ENCODE data around the gene ADCK1. TPM values are rescaled to one million over a fixed set of nuclear protein-coding genes. Genes with fewer than 3 reads are reported as not detected.
"Not testable (repeated sequence)": the region's sequence is repeated elsewhere in the genome, so short reads cannot be mapped to it uniquely, and the experiment has no call there.

Gene ADCK1
- total and polyA plus RNA-seq, 3 donors from 2014 or later, result 7.5 to 14.3 (median 12.3) TPM

DNA sequence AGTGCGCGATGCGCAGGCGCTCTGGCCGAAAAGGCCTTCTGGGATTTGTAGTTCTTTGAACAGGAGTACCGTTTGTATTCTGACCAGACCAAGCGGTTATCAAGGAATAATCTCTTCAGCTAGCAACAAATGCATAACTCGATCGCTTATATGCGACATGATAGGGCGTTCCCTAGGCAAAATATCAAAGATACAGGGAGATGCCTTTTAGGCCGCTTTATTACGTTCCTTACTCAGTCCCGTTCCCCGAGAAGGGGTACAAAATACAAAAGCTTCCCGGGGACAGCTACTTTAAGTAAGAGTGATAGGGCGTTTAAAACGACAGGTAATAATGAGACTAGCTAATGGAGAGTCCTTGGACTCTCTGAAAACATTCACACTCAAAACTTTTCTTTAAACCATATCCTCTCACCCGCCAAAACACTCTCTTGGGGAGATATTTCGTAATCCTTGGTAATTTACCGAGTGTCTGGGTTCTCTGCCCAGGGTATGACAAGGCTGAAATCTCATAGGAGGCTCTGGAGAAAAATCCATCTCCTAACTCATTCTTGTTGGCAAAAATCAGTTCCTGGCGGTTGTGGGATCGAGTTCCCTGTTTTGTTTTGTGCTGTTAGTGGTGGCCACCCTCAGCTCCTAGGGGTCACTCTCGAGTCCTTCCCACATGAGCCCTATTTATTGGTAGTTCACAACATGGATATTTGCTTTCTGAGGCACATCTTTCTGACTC lies 38.5 kb upstream of the ADCK1 start:
- DNase-seq, result peak; percentile 69
- Histone ChIP-seq H3K9me3 (no peaks in the 10 kb centered on the region), H3K4me3 (peak overlapping the region; percentile 87 to 98), H3K36me3 (ENCODE audit: low read depth, missing control alignments) (no peaks in the 10 kb centered on the region), H3K27me3 (no peaks in the 10 kb centered on the region), H3K27ac (peak overlapping the region; percentile 94 to 95), H3K4me1 (peaks cover 2% of the 10 kb centered on the region)
- intact Hi-C loops (cut with DNase I; ENCODE audit: low total_unique reads), result no loop called here
- 1 to 4% methylated on average over 23 to 24 of the region's 24 CpGs for WGBS, 2 donors
- TF ChIP-seq, protein P1, sequence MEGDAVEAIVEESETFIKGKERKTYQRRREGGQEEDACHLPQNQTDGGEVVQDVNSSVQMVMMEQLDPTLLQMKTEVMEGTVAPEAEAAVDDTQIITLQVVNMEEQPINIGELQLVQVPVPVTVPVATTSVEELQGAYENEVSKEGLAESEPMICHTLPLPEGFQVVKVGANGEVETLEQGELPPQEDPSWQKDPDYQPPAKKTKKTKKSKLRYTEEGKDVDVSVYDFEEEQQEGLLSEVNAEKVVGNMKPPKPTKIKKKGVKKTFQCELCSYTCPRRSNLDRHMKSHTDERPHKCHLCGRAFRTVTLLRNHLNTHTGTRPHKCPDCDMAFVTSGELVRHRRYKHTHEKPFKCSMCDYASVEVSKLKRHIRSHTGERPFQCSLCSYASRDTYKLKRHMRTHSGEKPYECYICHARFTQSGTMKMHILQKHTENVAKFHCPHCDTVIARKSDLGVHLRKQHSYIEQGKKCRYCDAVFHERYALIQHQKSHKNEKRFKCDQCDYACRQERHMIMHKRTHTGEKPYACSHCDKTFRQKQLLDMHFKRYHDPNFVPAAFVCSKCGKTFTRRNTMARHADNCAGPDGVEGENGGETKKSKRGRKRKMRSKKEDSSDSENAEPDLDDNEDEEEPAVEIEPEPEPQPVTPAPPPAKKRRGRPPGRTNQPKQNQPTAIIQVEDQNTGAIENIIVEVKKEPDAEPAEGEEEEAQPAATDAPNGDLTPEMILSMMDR (IDR thresholded peaks at IDR 0.05), result no peak
- TF ChIP-seq POLR2A (IDR thresholded peaks at IDR 0.05), result no peak

DNA sequence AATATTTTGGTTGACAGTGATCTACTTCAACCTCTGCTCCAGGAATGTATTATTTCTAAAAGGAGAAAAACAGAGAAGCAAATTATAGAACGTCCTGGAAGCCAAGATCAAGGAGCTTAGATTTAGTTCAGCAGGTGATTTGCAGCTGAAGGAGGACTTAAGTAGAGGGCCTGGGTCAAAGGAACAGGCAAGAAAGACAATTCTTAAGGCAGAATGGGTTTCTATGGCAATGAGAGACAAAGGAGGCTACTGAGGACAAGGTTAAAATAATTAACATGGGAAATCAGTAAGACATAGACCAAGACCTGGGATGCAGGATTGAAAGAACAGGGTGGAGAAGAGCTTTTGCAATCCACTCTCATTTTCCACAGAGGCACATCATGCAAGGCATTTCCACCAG lies 36.6 kb upstream of the ADCK1 start:
- DNase-seq, result no peak
- intact Hi-C loops (cut with DNase I; ENCODE audit: low total_unique reads), result no loop called here
- Histone ChIP-seq H3K4me1 (peaks cover 2% of the 10 kb centered on the region), H3K4me3 (no peak overlapping the region), H3K36me3 (ENCODE audit: low read depth, missing control alignments) (no peaks in the 10 kb centered on the region), H3K27me3 (no peaks in the 10 kb centered on the region), H3K27ac (no peak overlapping the region), H3K9me3 (no peaks in the 10 kb centered on the region)
- 38 to 50% methylated on average over 1 of the region's 1 CpG for WGBS, 2 donors
- TF ChIP-seq, protein P1 (IDR thresholded peaks at IDR 0.05), result no peak
- no peak for TF ChIP-seq POLR2A (IDR thresholded peaks at IDR 0.05)

DNA sequence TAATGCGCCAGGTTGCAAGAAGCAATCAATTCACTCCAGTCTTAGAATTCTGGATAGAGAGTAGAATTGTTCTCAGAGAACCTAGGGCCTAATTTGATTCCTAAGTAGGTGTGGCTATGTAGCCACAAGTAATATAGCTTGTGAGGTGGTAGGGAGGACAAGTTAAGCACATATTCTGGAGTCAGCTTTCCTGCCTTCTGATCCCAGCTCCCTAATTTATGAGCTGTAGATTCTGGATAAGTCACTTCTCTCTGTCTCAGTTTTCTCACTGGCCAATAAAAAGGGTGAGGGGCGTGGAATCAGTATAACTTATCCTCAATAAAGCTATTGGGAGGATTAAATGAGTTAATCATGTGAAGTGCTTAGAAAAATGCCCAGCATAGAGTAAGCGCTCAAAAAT lies 35.9 kb upstream of the ADCK1 start:
- Histone ChIP-seq H3K9me3 (no peaks in the 10 kb centered on the region), H3K4me1 (no peaks in the 10 kb centered on the region), H3K4me3 (no peak overlapping the region), H3K36me3 (ENCODE audit: low read depth, missing control alignments) (no peaks in the 10 kb centered on the region), H3K27me3 (no peaks in the 10 kb centered on the region), H3K27ac (no peak overlapping the region)
- TF ChIP-seq, protein P1 (IDR thresholded peaks at IDR 0.05), result no peak
- TF ChIP-seq POLR2A (IDR thresholded peaks at IDR 0.05), result no peak
- 84 to 97% methylated on average over 3 of the region's 3 CpGs for WGBS, 2 donors
- intact Hi-C loops (cut with DNase I; ENCODE audit: low total_unique reads), result no loop called here
- DNase-seq, result no peak

DNA sequence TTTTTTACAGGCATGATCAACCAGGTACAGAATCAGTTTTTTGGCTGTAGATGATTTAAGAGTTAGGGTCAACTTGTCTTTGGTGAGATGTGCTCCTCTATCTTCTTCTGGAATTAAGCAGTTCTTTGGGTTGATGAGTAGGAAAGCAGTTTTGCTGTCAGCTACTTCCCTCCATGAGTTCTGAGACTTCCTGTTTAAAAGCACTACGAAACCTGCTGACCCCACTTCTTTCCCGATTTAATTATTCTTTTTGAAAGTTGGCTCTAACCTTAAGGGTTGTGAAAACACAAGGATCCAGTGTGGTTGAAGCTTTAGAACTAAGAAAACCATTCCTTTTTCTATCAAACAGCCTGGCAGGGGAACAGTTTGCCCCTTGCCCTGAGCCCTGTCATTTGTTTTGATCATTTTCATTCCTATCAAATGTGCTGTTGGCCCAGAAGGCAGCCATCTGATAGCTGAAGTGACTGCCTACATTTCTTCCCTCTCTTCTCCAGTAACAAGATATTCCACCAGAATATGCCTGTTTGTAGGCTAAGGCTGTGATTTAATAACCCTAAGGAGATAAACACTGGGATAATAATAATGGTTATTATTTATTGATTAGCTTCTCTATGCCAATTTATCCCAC lies 31.4 kb upstream of the ADCK1 start:
- H3K4me1 ChIP-seq; intact Hi-C loops (cut with DNase I; ENCODE audit: low total_unique reads); H3K4me3 ChIP-seq; H3K27me3 ChIP-seq; H3K9me3 ChIP-seq; H3K27ac ChIP-seq; H3K36me3 ChIP-seq (ENCODE audit: low read depth, missing control alignments); DNase-seq: not testable (repeated sequence)
- WGBS, 2 donors, result 44 to 63% methylated on average over 2 of the region's 2 CpGs

DNA sequence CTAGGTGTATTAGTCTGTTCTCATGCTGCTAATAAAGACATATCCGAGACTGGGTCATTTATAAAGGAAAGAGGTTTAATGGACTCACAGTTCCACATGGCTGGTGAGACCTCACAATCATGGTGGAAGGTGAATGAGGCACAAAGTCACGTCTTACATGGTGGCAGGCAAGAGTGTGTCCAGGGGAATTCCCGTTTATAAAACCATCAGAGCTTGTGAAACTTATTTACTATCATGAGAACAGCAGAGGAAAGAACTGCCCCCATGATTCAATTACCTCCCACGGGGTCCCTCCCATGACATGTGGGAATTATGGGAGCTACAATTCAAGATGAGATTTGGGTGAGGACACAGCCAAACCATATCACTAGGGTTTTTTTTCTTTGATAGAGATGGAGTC lies 25.9 kb upstream of the ADCK1 start:
- H3K9me3 ChIP-seq; H3K27me3 ChIP-seq; H3K27ac ChIP-seq; H3K4me3 ChIP-seq; intact Hi-C loops (cut with DNase I; ENCODE audit: low total_unique reads); H3K4me1 ChIP-seq; DNase-seq; H3K36me3 ChIP-seq (ENCODE audit: low read depth, missing control alignments): not testable (repeated sequence)
- 75 to 79% methylated on average over 4 of the region's 4 CpGs for WGBS, 2 donors

DNA sequence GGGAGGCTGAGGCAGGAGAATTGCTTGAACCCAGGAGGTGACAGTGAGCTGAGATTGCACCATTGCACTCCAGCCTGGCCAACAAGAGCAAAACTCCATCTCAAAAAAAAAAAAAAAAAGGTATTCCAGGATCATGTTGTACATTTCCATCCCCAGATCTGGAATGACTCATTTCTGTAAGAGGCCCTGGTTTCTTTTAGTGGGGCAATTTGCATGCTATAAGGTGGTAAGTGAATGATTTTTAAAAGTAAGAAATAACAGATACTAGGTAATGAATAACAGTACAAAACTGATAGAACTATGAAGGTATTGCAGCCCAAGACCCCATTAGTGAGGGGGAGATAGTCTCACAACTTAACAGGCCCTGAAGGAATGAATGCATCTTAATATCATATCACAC lies 17.7 kb upstream of the ADCK1 start:
- TF ChIP-seq, protein P1 (IDR thresholded peaks at IDR 0.05), result no peak
- DNase-seq, result no peak
- Histone ChIP-seq H3K36me3 (ENCODE audit: low read depth, missing control alignments) (no peaks in the 10 kb centered on the region), H3K27me3 (no peaks in the 10 kb centered on the region), H3K4me3 (no peak overlapping the region), H3K4me1 (no peaks in the 10 kb centered on the region), H3K9me3 (no peaks in the 10 kb centered on the region), H3K27ac (no peak overlapping the region)
- intact Hi-C loops (cut with DNase I; ENCODE audit: low total_unique reads), result no loop called here
